IMR-90 (cell line): ENCODE measurements around the gene ST8SIA2. TPM values are rescaled to one million over a fixed set of nuclear protein-coding genes. Genes with fewer than 3 reads are reported as not detected.

Source experiments
- ATAC-seq: fragments of 200-7000 bp; cut with Tn5 transposase; 2 replicates; pipeline ENCODE4 v1.9.1; 2020; ENCODE audit warnings: low read depth, mild to moderate bottlenecking, moderate library complexity
- BruUV-seq: library from RNA; stranded (reverse); fragments of 400-500 nt; replicated peaks from 2 replicates; lab custom pipeline; 2021; lab: Mats Ljungman, UMichigan
- CTCF ChIA-PET: fragments of 300-600 bp; formaldehyde crosslinking; extraction: SDS; loops from one replicate; lab custom pipeline; 2021; ENCODE audit warnings: antibody characterized with exemption; lab: Yijun Ruan, JAX
- POLR2A ChIA-PET: fragments of 300-600 bp; sonication (Branson Sonifier 250); formaldehyde crosslinking; loops from one replicate; lab custom pipeline; 2022; ENCODE audit warnings: antibody characterized with exemption; ENCODE audit not compliant: unreplicated experiment; lab: Charles Lee
- DNase-seq: peaks from one replicate; pipeline ENCODE4 v3.0.0; 2013
- H2AFZ ChIP-seq: replicated peaks from 2 replicates; pipeline ENCODE3; 2013; ENCODE audit warnings: low read length, mild to moderate bottlenecking; ENCODE audit not compliant: poor library complexity
- H2AK5ac ChIP-seq: 2 replicates; pipeline ENCODE4 v1.6.1; 2013; ENCODE audit warnings: low read depth, low read length, inconsistent platforms
- H2AK9ac ChIP-seq: replicated peaks from 2 replicates; pipeline ENCODE3; 2013; ENCODE audit warnings: mild to moderate bottlenecking, low read depth, low read length, moderate library complexity; ENCODE audit not compliant: poor library complexity
- H2BK120ac ChIP-seq: 2 replicates; pipeline ENCODE4 v1.6.1; 2013; ENCODE audit warnings: low read depth, low read length, inconsistent platforms
- H2BK15ac ChIP-seq: 3 replicates; pipeline ENCODE4 v1.6.1; 2013; ENCODE audit warnings: low read depth, low read length, inconsistent platforms
- H2BK20ac ChIP-seq: 2 replicates; pipeline ENCODE4 v1.6.1; 2013; ENCODE audit warnings: low read depth, mild to moderate bottlenecking, inconsistent platforms, low read length, moderate library complexity
- H2BK5ac ChIP-seq: 2 replicates; pipeline ENCODE4 v1.6.1; 2013; ENCODE audit warnings: mild to moderate bottlenecking, low read depth, low read length, inconsistent platforms; ENCODE audit not compliant: poor library complexity, severe bottlenecking
- H3K14ac ChIP-seq: replicated peaks from 2 replicates; pipeline ENCODE4 v1.6.1; 2013; ENCODE audit warnings: low read depth, low read length, inconsistent platforms
- H3K18ac ChIP-seq: 2 replicates; pipeline ENCODE4 v1.6.1; 2013; ENCODE audit warnings: low read depth, low read length, control low read depth
- H3K23ac ChIP-seq: 2 replicates; pipeline ENCODE4 v1.6.1; 2013; ENCODE audit warnings: low read depth, low read length, inconsistent platforms
- H3K27ac ChIP-seq: 2 replicates; pipeline ENCODE4 v1.5.1; 2013; ENCODE audit warnings: mild to moderate bottlenecking, control low read depth, low read length; ENCODE audit not compliant: insufficient read depth
- H3K27me3 ChIP-seq: 2 replicates; pipeline ENCODE4 v1.6.1; 2013; ENCODE audit warnings: low read length; ENCODE audit not compliant: control insufficient read depth, insufficient read depth
- H3K36me3 ChIP-seq: 2 replicates; pipeline ENCODE4 v1.6.1; 2013; ENCODE audit warnings: low read length, mixed read lengths; ENCODE audit not compliant: control insufficient read depth, insufficient read depth
- H3K4ac ChIP-seq: 2 replicates; pipeline ENCODE4 v1.6.1; 2013; ENCODE audit warnings: low read depth, low read length, inconsistent platforms
- H3K4me1 ChIP-seq: 2 replicates; pipeline ENCODE4 v1.6.1; 2013; ENCODE audit warnings: low read length, mixed read lengths; ENCODE audit not compliant: control insufficient read depth, insufficient read depth
- H3K4me2 ChIP-seq: 2 replicates; pipeline ENCODE4 v1.6.1; 2013; ENCODE audit warnings: low read depth, mild to moderate bottlenecking, control low read depth, low read length, moderate library complexity
- H3K4me3 ChIP-seq: 2 replicates; pipeline ENCODE4 v1.5.1; 2013; ENCODE audit warnings: low read depth, mild to moderate bottlenecking, control low read depth, low read length, moderate library complexity; ENCODE audit not compliant: insufficient read depth
- H3K56ac ChIP-seq: 2 replicates; pipeline ENCODE4 v1.6.1; 2013; ENCODE audit warnings: low read length, inconsistent platforms; ENCODE audit not compliant: insufficient read depth; ENCODE audit errors: extremely low read depth
- H3K79me1 ChIP-seq, 2 experiments: 2 replicates each; pipeline ENCODE4 v1.6.1; 2013; ENCODE audit warnings: low read length in 2 of 2, inconsistent platforms in 1 of 2, low read depth in 1 of 2
- H3K9ac ChIP-seq: 2 replicates; pipeline ENCODE4 v1.6.1; 2013; ENCODE audit warnings: low read depth, low read length, control low read depth
- H3K9me1 ChIP-seq: 2 replicates; pipeline ENCODE4 v1.6.1; 2013; ENCODE audit warnings: low read length, inconsistent platforms; ENCODE audit not compliant: insufficient read depth
- H3K9me3 ChIP-seq: 2 replicates; pipeline ENCODE4 v1.6.1; 2013; ENCODE audit warnings: low read length; ENCODE audit not compliant: control insufficient read depth, insufficient read depth
- H4K20me1 ChIP-seq: 2 replicates; pipeline ENCODE4 v1.6.1; 2013; ENCODE audit warnings: low read length, inconsistent platforms; ENCODE audit not compliant: insufficient read depth
- H4K5ac ChIP-seq: 2 replicates; pipeline ENCODE4 v1.6.1; 2013; ENCODE audit warnings: mild to moderate bottlenecking, low read depth, low read length, control low read depth
- H4K8ac ChIP-seq, 2 experiments: 2 replicates each; pipeline ENCODE4 v1.6.1; 2013; ENCODE audit warnings: low read depth in 2 of 2, low read length in 2 of 2, control low read depth in 1 of 2, inconsistent platforms in 1 of 2
- H4K91ac ChIP-seq: 2 replicates; pipeline ENCODE4 v1.6.1; 2013; ENCODE audit warnings: low read depth, low read length, inconsistent platforms; ENCODE audit not compliant: insufficient read depth
- CEBPB ChIP-seq: IDR thresholded peaks from 2 replicates; pipeline ENCODE4 v1.6.1; 2012; ENCODE audit warnings: low read depth, low read length, improper control_type of control experiment
- MAFK ChIP-seq: IDR thresholded peaks from 2 replicates; pipeline ENCODE4 v1.6.1; 2012; ENCODE audit warnings: low read depth, low read length, improper control_type of control experiment
- MAZ ChIP-seq: IDR thresholded peaks from 2 replicates; pipeline ENCODE4 v1.6.1; 2012; ENCODE audit warnings: low read depth, mild to moderate bottlenecking, low read length, improper control_type of control experiment, moderate library complexity, borderline replicate concordance
- NFE2L2 ChIP-seq: fragments of 150-350 bp; IDR thresholded peaks from 2 replicates; pipeline ENCODE4 v1.6.1; 2016; ENCODE audit warnings: low read depth, mild to moderate bottlenecking, low read length
- RAD21 ChIP-seq: IDR thresholded peaks from 2 replicates; pipeline ENCODE4 v1.6.1; 2012; ENCODE audit warnings: low read length, improper control_type of control experiment
- RCOR1 ChIP-seq: IDR thresholded peaks from 2 replicates; pipeline ENCODE4 v1.6.1; 2012; ENCODE audit warnings: mild to moderate bottlenecking, low read length, improper control_type of control experiment; ENCODE audit not compliant: insufficient replicate concordance
- SMC3 ChIP-seq: fragments of 150-350 bp; IDR thresholded peaks from 2 replicates; pipeline ENCODE4 v1.6.1; 2016; ENCODE audit warnings: low read depth, mild to moderate bottlenecking, antibody characterized with exemption, low read length, moderate library complexity
- WGBS, 2 experiments: methylation state at CpG; one replicate each; pipeline versions ENCODE4 v1.1.5 to v1.1.7; 2013; ENCODE audit warnings: missing lambda C conversion rate in 2 of 2; ENCODE audit not compliant: insufficient read length in 1 of 2; ENCODE audit errors: extremely low coverage in 2 of 2; 5-methylcytosine and 5-hydroxymethylcytosine counted together
- dilution Hi-C: fragments of 300-500 bp; cut with HindIII; formaldehyde crosslinking; loops from one replicate; pipeline ENCODE4 v1.14.3; 2018; ENCODE audit warnings: low sequenced_read_pairs; ENCODE audit not compliant: unreplicated experiment
- in situ Hi-C: fragments of 300-500 bp; cut with MboI; formaldehyde crosslinking; loops from 3 replicates; pipeline ENCODE4 v1.14.3; 2019; ENCODE audit warnings: low sequenced_read_pairs, inconsistent platforms, mixed read lengths
- intact Hi-C: fragments of 100-400 bp; cut with micrococcal nuclease; formaldehyde crosslinking; loops from 2 replicates; pipeline ENCODE4 v1.10.0; 2022
- polyA plus RNA-seq, 3 experiments: library from polyadenylated mRNA; depleted of rRNA; stranded (reverse); fragments of >200 nt; gene quantifications; 2 replicates each; pipeline ENCODE4 v1.2.3, GENCODE V29; 2012; ENCODE audit warnings: low replicate concordance in 1 of 3
- total RNA-seq: library from RNA; depleted of rRNA; stranded (reverse); fragments of >200 nt; gene quantifications from 2 replicates; pipeline ENCODE4 v1.2.3, GENCODE V29; 2012
- TF ChIP-seq, protein P1 (sequence below): conservative IDR thresholded peaks from 2 replicates; pipeline ENCODE4 v1.5.1; 2012; ENCODE audit warnings: mild to moderate bottlenecking, low read depth, low read length, improper control_type of control experiment

ST8SIA2 gene
- total and polyA plus RNA-seq, 2 of the 4 experiments (the other 2 are of a cell fraction) = not detected

DNA sequence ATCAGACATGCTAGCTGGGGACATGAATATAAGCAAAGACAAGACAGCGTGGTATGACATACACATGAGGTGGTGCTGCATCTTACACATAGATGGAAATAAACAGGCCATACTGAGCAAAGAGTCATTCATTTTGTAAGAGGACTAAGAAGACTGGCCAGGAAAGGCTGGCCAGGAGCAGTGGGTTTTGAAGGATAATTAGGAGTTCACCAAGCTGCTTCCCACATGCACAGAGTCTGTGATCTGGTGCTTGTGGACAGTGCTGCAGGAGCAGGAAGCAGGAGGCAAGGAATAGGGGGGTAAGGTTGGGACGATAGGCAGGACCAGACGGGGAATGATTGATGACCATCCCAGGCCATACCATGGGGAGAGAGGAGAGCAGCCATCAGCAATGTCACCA lies 41.5 kb downstream of the ST8SIA2 start:
- DNase-seq (no peak), ATAC-seq (no peak)
- Histone ChIP-seq H2BK15ac (no peak overlapping the region), H3K27ac (no peak overlapping the region), H4K91ac (no peak overlapping the region), H3K9me1 (no peaks in the 10 kb centered on the region), H2BK5ac (no peak overlapping the region), H3K4me2 (no peak overlapping the region), H3K4me1 (no peaks in the 10 kb centered on the region), H2AK9ac (no peak overlapping the region), H3K9me3 (no peaks in the 10 kb centered on the region), H3K36me3 (no peaks in the 10 kb centered on the region), H2AFZ (no peak overlapping the region), H4K20me1 (no peaks in the 10 kb centered on the region), H3K4ac (no peak overlapping the region), H4K5ac (no peak overlapping the region), H4K8ac (no peak overlapping the region), H3K79me1 (no peaks in the 10 kb centered on the region), H3K9ac (no peak overlapping the region), H3K14ac (no peak overlapping the region), H3K27me3 (no peaks in the 10 kb centered on the region), H3K4me3 (no peak overlapping the region), H2AK5ac (no peak overlapping the region), H2BK120ac (no peak overlapping the region), H3K56ac (no peak overlapping the region), H3K18ac (no peak overlapping the region), H3K23ac (no peak overlapping the region), H2BK20ac (no peak overlapping the region)
- no TSS peak for BruUV-seq
- ChIA-PET POLR2A (no interaction called here), CTCF (no interaction called here)
- in situ Hi-C loops = no loop called here
- intact Hi-C loops = no loop called here
- WGBS, 2 experiments = no CpG with 5 or more reads among the region's 3 CpGs
- dilution Hi-C loops = no loop called here
- TF ChIP-seq CEBPB (no peak), MAZ (no peak), NFE2L2 (no peak), SMC3 (no peak), MAFK (no peak), RCOR1 (no peak), RAD21 (no peak)
- TF ChIP-seq, protein P1, sequence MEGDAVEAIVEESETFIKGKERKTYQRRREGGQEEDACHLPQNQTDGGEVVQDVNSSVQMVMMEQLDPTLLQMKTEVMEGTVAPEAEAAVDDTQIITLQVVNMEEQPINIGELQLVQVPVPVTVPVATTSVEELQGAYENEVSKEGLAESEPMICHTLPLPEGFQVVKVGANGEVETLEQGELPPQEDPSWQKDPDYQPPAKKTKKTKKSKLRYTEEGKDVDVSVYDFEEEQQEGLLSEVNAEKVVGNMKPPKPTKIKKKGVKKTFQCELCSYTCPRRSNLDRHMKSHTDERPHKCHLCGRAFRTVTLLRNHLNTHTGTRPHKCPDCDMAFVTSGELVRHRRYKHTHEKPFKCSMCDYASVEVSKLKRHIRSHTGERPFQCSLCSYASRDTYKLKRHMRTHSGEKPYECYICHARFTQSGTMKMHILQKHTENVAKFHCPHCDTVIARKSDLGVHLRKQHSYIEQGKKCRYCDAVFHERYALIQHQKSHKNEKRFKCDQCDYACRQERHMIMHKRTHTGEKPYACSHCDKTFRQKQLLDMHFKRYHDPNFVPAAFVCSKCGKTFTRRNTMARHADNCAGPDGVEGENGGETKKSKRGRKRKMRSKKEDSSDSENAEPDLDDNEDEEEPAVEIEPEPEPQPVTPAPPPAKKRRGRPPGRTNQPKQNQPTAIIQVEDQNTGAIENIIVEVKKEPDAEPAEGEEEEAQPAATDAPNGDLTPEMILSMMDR = no peak
